CD14-positive monocyte (primary cell): ENCODE data around the gene DOCK4. TPM values are rescaled to one million over a fixed set of nuclear protein-coding genes. Genes with fewer than 3 reads are reported as not detected.

Source experiments
- DNase-seq, 3 donors: peaks; one replicate each; pipeline ENCODE4 v3.0.0-alpha.2; 2011 to 2022
- H2AFZ ChIP-seq: 2 replicates; pipeline ENCODE4 v1.6.0; 2012; ENCODE audit warnings: mild to moderate bottlenecking, low read depth, low read length, inconsistent platforms; ENCODE audit not compliant: insufficient read depth, poor library complexity, severe bottlenecking
- H3K27ac ChIP-seq, 2 donors: 1 replicate in 1 of 2; 2 replicates in 1 of 2; pipeline ENCODE4 v1.5.1; 2012 to 2013; ENCODE audit warnings: low read length in 2 of 2, control low read depth in 1 of 2, inconsistent platforms in 1 of 2, low read depth in 1 of 2, mild to moderate bottlenecking in 1 of 2
- H3K27me3 ChIP-seq, 2 donors: one replicate each; pipeline versions ENCODE4 v1.6.0 to v1.6.1; 2011 to 2013; ENCODE audit warnings: low read length in 2 of 2; ENCODE audit not compliant: control insufficient read depth in 2 of 2, insufficient read depth in 2 of 2
- H3K36me3 ChIP-seq, 2 donors: replicated peaks in 1 of 2; 1 replicate in 1 of 2; 2 replicates in 1 of 2; pipeline versions ENCODE4 v1.5.1 to v1.6.1; 2012 to 2013; ENCODE audit warnings: low read length in 2 of 2, control low read depth in 1 of 2, inconsistent platforms in 1 of 2, mild to moderate bottlenecking in 1 of 2; ENCODE audit not compliant: insufficient read depth in 2 of 2, control insufficient read depth in 1 of 2
- H3K4me1 ChIP-seq, 2 donors: 1 replicate in 1 of 2; 2 replicates in 1 of 2; pipeline versions ENCODE4 v1.5.1 to v1.6.1; 2012 to 2013; ENCODE audit warnings: low read length in 2 of 2, control low read depth in 1 of 2, inconsistent platforms in 1 of 2, mild to moderate bottlenecking in 1 of 2, moderate library complexity in 1 of 2; ENCODE audit not compliant: insufficient read depth in 2 of 2, control insufficient read depth in 1 of 2
- H3K4me2 ChIP-seq: replicated peaks from 2 replicates; pipeline ENCODE3; 2012; ENCODE audit warnings: low read length, moderate library complexity, mild to moderate bottlenecking; ENCODE audit not compliant: poor library complexity, severe bottlenecking; ENCODE audit errors: extremely low read depth
- H3K4me3 ChIP-seq, 3 experiments: fragments of 200-600 bp in 1 of 3; sonication (generic) in 1 of 3; replicated peaks in 1 of 3; 1 replicate in 2 of 3; 2 replicates in 1 of 3; pipeline ENCODE4 v1.5.1; 2011 to 2013; ENCODE audit warnings: low read length in 3 of 3, mild to moderate bottlenecking in 3 of 3, control low read depth in 2 of 3, low read depth in 2 of 3, inconsistent platforms in 1 of 3, moderate library complexity in 1 of 3
- H3K79me2 ChIP-seq: 2 replicates; pipeline ENCODE4 v1.6.0; 2012; ENCODE audit warnings: mild to moderate bottlenecking, control low read depth, inconsistent platforms, low read length, moderate library complexity; ENCODE audit not compliant: insufficient read depth
- H3K9ac ChIP-seq: 2 replicates; pipeline ENCODE4 v1.6.0; 2017; ENCODE audit warnings: low read length, mild to moderate bottlenecking; ENCODE audit not compliant: insufficient read depth, poor library complexity, severe bottlenecking
- H3K9me3 ChIP-seq, 2 donors: replicated peaks in 1 of 2; 1 replicate in 1 of 2; 2 replicates in 1 of 2; pipeline versions ENCODE4 v1.5.1 to v1.6.1; 2012 to 2013; ENCODE audit warnings: low read length in 2 of 2, control low read depth in 1 of 2; ENCODE audit not compliant: control insufficient read depth in 1 of 2, insufficient read depth in 1 of 2
- H4K20me1 ChIP-seq: 2 replicates; pipeline ENCODE4 v1.6.0; 2012; ENCODE audit warnings: mild to moderate bottlenecking, low read length, control low read depth, moderate library complexity; ENCODE audit not compliant: insufficient read depth
- H3K27ac Mint-ChIP-seq, 7 donors: one replicate each; pipeline ENCODE4 v1.8.0; 2020; ENCODE audit warnings: mild to moderate bottlenecking in 7 of 7, mixed read lengths in 7 of 7, moderate library complexity in 6 of 7, inconsistent platforms in 2 of 7
- H3K27me3 Mint-ChIP-seq, 3 donors: one replicate each; pipeline ENCODE4 v1.8.0; 2021 to 2022; ENCODE audit warnings: low read depth in 3 of 3, mild to moderate bottlenecking in 3 of 3, mixed read lengths in 3 of 3, moderate library complexity in 3 of 3, inconsistent platforms in 1 of 3
- H3K36me3 Mint-ChIP-seq, 2 donors: one replicate each; pipeline ENCODE4 v1.8.0; 2020; ENCODE audit warnings: mixed read lengths in 2 of 2, inconsistent platforms in 1 of 2, mild to moderate bottlenecking in 1 of 2
- H3K4me1 Mint-ChIP-seq: one replicate; pipeline ENCODE4 v1.8.0; 2020; ENCODE audit warnings: mild to moderate bottlenecking, mixed read lengths
- H3K4me3 Mint-ChIP-seq, 2 donors: one replicate each; pipeline ENCODE4 v1.8.0; 2020; ENCODE audit warnings: mild to moderate bottlenecking in 2 of 2, mixed read lengths in 2 of 2, moderate library complexity in 1 of 2
- H3K9me3 Mint-ChIP-seq, 7 donors: one replicate each; pipeline ENCODE4 v1.8.0; 2020 to 2022; ENCODE audit warnings: mixed read lengths in 7 of 7, mild to moderate bottlenecking in 6 of 7, moderate library complexity in 6 of 7, inconsistent platforms in 2 of 7
- CTCF ChIP-seq: fragments of 200-600 bp; IDR thresholded peaks from one replicate; pipeline ENCODE4 v1.8.0; 2022; ENCODE audit warnings: antibody characterized with exemption, mild to moderate bottlenecking
- WGBS: methylation state at CpG from one replicate; pipeline ENCODE4 v1.1.5; 2013; ENCODE audit warnings: missing lambda C conversion rate; ENCODE audit not compliant: insufficient coverage; 5-methylcytosine and 5-hydroxymethylcytosine counted together
- intact Hi-C, 2 donors: fragments of 100-400 bp; cut with micrococcal nuclease; formaldehyde crosslinking; loops; one replicate each; pipeline versions ENCODE4 v1.15.0 to v1.15.1; 2023
- polyA plus RNA-seq, 3 donors: library from polyadenylated mRNA; depleted of rRNA in 1 of 3; unstranded in 2 of 3; stranded (reverse) in 1 of 3; fragments of 300-500 nt in 2 of 3; fragments of >200 nt in 1 of 3; fragmentation: Illumina TruSeq in 2 of 3; gene quantifications; 1 replicate in 2 of 3; 2 replicates in 1 of 3; pipeline ENCODE4 v1.2.3, GENCODE V29; 2012 to 2021

Gene DOCK4
- polyA plus RNA-seq, 3 donors, result 1.3 to 5.0 (median 2.7) TPM

- Mint-ChIP-seq H3K36me3 (no peaks in the 10 kb centered on the region), H3K27ac (no peak overlapping the region), H3K4me3 (no peak overlapping the region), H3K4me1 (no peaks in the 10 kb centered on the region), H3K27me3 (peaks cover 0 to 2% (median 0%) of the 10 kb centered on the region in 3 donors), H3K9me3 (peaks cover 0 to 3% (median 1%) of the 10 kb centered on the region in 7 donors)
- Histone ChIP-seq H3K9ac (no peak overlapping the region), H3K4me2 (no peak overlapping the region), H3K9me3 (no peaks in the 10 kb centered on the region), H2AFZ (no peak overlapping the region), H3K27me3 (no peaks in the 10 kb centered on the region), H3K27ac (no peak overlapping the region), H4K20me1 (no peaks in the 10 kb centered on the region), H3K79me2 (no peaks in the 10 kb centered on the region), H3K4me3 (no peak overlapping the region), H3K36me3 (no peaks in the 10 kb centered on the region), H3K4me1 (no peaks in the 10 kb centered on the region)
- WGBS, result 90% methylated on average over 3 of the region's 6 CpGs
- intact Hi-C loops, result no loop called here
- no peak for DNase-seq
- TF ChIP-seq CTCF, result no peak
These were observed 184.1 kb downstream of the DOCK4 start for GRCh38 chr7:112022128-112022527.

- no peaks in the 10 kb centered on the region for H3K79me2 ChIP-seq
- DNase-seq, result no peak
- Mint-ChIP-seq H3K27ac (no peak overlapping the region), H3K4me3 (no peak overlapping the region), H3K9me3 (peaks cover 0 to 3% (median 1%) of the 10 kb centered on the region in 7 donors), H3K4me1 (no peaks in the 10 kb centered on the region), H3K36me3 (no peaks in the 10 kb centered on the region), H3K27me3 (peaks cover 0 to 2% (median 0%) of the 10 kb centered on the region in 3 donors)
- no peak overlapping the region for H3K4me2 ChIP-seq
- H4K20me1 ChIP-seq, result no peaks in the 10 kb centered on the region
- no peaks in the 10 kb centered on the region for H3K9me3 ChIP-seq
- H3K27me3 ChIP-seq, result no peaks in the 10 kb centered on the region
- no CpG with 5 or more reads among the region's 7 CpGs for WGBS
- no peak overlapping the region for H3K4me3 ChIP-seq
- no peak for TF ChIP-seq CTCF
- no peak overlapping the region for H2AFZ ChIP-seq
- no peaks in the 10 kb centered on the region for H3K36me3 ChIP-seq
- intact Hi-C loops, result no loop called here
- no peak overlapping the region for H3K27ac ChIP-seq
- no peak overlapping the region for H3K9ac ChIP-seq
- H3K4me1 ChIP-seq, result no peaks in the 10 kb centered on the region
These were observed 184.7 kb downstream of the DOCK4 start for GRCh38 chr7:112021379-112022044.
